H1 (cell line): Measurements from ENCODE around the gene LLGL2. TPM values are rescaled to one million over a fixed set of nuclear protein-coding genes. Genes with fewer than 3 reads are reported as not detected.

ENCODE experiments used
- CTCF ChIA-PET: fragments of 300-600 bp; sonication (Branson Sonifier 250); formaldehyde crosslinking; loops from one replicate; lab custom pipeline; 2021; ENCODE audit not compliant: partially characterized antibody; lab: Charles Lee
- POLR2A ChIA-PET: fragments of 300-600 bp; sonication (Branson Sonifier 250); formaldehyde crosslinking; loops from one replicate; lab custom pipeline; 2021; ENCODE audit warnings: inconsistent platforms; ENCODE audit not compliant: partially characterized antibody; lab: Charles Lee
- DNase-seq, 2 experiments: peaks; one replicate each; pipeline versions ENCODE4 v3.0.0 to v3.0.0-alpha.2; 2010 to 2022; ENCODE audit warnings: low spot score in 2 of 2, low read depth in 1 of 2, mixed read lengths in 1 of 2
- FAIRE-seq: peaks from 2 replicates; lab custom pipeline; 2011; peaks lifted over from hg19 to GRCh38; lab: Jason Lieb, UNC
- H2AFZ ChIP-seq: 2 replicates; pipeline ENCODE4 v1.8.1; 2012; ENCODE audit warnings: low read length, inconsistent platforms
- H2AK5ac ChIP-seq: 2 replicates; pipeline ENCODE4 v1.6.1; 2013; ENCODE audit warnings: low read depth, low read length
- H2BK120ac ChIP-seq: replicated peaks from 2 replicates; pipeline ENCODE3; 2013; ENCODE audit warnings: low read depth, low read length, inconsistent platforms
- H2BK12ac ChIP-seq: 2 replicates; pipeline ENCODE4 v1.6.1; 2013; ENCODE audit warnings: low read depth, low read length
- H2BK15ac ChIP-seq: 2 replicates; pipeline ENCODE4 v1.6.1; 2013; ENCODE audit warnings: low read length
- H2BK20ac ChIP-seq: 2 replicates; pipeline ENCODE4 v1.6.1; 2013; ENCODE audit warnings: low read length
- H2BK5ac ChIP-seq: 2 replicates; pipeline ENCODE4 v1.6.1; 2013; ENCODE audit warnings: low read depth, low read length
- H3K14ac ChIP-seq: 2 replicates; pipeline ENCODE4 v1.6.1; 2013; ENCODE audit warnings: inconsistent platforms; ENCODE audit not compliant: insufficient read length
- H3K18ac ChIP-seq: 2 replicates; pipeline ENCODE4 v1.6.1; 2013; ENCODE audit warnings: low read length; ENCODE audit errors: extremely low read depth
- H3K23ac ChIP-seq: 2 replicates; pipeline ENCODE4 v1.6.1; 2013; ENCODE audit warnings: inconsistent platforms; ENCODE audit not compliant: insufficient read length
- H3K23me2 ChIP-seq: 2 replicates; pipeline ENCODE4 v1.6.1; 2013; ENCODE audit warnings: low read depth, low read length
- H3K27ac ChIP-seq: 2 replicates; pipeline ENCODE4 v1.6.1; 2011; ENCODE audit warnings: low read depth, low read length, inconsistent platforms
- H3K27me3 ChIP-seq, 4 experiments: replicated peaks in 1 of 4; 1 replicate in 1 of 4; 2 replicates in 3 of 4; pipeline versions ENCODE4 v1.6.1 to v1.8.1; 2011 to 2013; ENCODE audit warnings: low read length in 3 of 4, mild to moderate bottlenecking in 3 of 4, inconsistent platforms in 2 of 4, mixed read lengths in 2 of 4, moderate library complexity in 1 of 4; ENCODE audit not compliant: control insufficient read depth in 3 of 4, insufficient read depth in 3 of 4; ENCODE audit errors: extremely low read depth in 1 of 4
- H3K36me3 ChIP-seq, 4 experiments: 2 replicates each; pipeline versions ENCODE4 v1.6.1 to v1.8.1; 2011 to 2013; ENCODE audit warnings: mild to moderate bottlenecking in 4 of 4, low read length in 3 of 4, moderate library complexity in 2 of 4, control low read depth in 1 of 4, inconsistent platforms in 1 of 4; ENCODE audit not compliant: insufficient read depth in 4 of 4, control insufficient read depth in 2 of 4
- H3K4ac ChIP-seq: replicated peaks from 2 replicates; pipeline ENCODE3; 2013; ENCODE audit warnings: low read length, low read depth, mixed read lengths, inconsistent platforms; ENCODE audit not compliant: insufficient read length
- H3K4me1 ChIP-seq, 4 experiments: replicated peaks in 1 of 4; 1 replicate in 1 of 4; 2 replicates in 3 of 4; pipeline versions ENCODE4 v1.6.1 to v1.8.1; 2011 to 2013; ENCODE audit warnings: low read length in 3 of 4, inconsistent platforms in 2 of 4, mixed read lengths in 1 of 4; ENCODE audit not compliant: insufficient read depth in 4 of 4, control insufficient read depth in 3 of 4
- H3K4me2 ChIP-seq, 2 experiments: 2 replicates each; pipeline versions ENCODE4 v1.6.1 to v1.8.1; 2011 to 2013; ENCODE audit warnings: low read depth in 2 of 2, low read length in 2 of 2, control low read depth in 1 of 2, inconsistent platforms in 1 of 2, mild to moderate bottlenecking in 1 of 2; ENCODE audit not compliant: insufficient read depth in 1 of 2
- H3K4me3 ChIP-seq, 4 experiments: fragments of 200-600, 300-600 bp in 1 of 4; sonication (generic), shearing (Covaris generic), sonication (Bioruptor Twin) in 1 of 4; 2 replicates each; pipeline versions ENCODE4 v1.5.1 to v1.8.1; 2011 to 2016; ENCODE audit warnings: low read length in 4 of 4, low read depth in 3 of 4, control low read depth in 2 of 4, inconsistent platforms in 2 of 4, mild to moderate bottlenecking in 2 of 4, mixed read lengths in 1 of 4, moderate library complexity in 1 of 4; ENCODE audit not compliant: insufficient read depth in 2 of 4; ENCODE audit errors: extremely low read depth in 1 of 4
- H3K56ac ChIP-seq: replicated peaks from 2 replicates; pipeline ENCODE3; 2013; ENCODE audit warnings: low read depth, mild to moderate bottlenecking, mixed read lengths, low read length, inconsistent platforms; ENCODE audit not compliant: insufficient read length
- H3K79me1 ChIP-seq: 2 replicates; pipeline ENCODE4 v1.6.1; 2013; ENCODE audit warnings: low read depth, low read length, control low read depth
- H3K79me2 ChIP-seq, 2 experiments: 2 replicates each; pipeline versions ENCODE4 v1.6.1 to v1.8.1; 2012 to 2013; ENCODE audit warnings: low read length in 2 of 2, mild to moderate bottlenecking in 2 of 2, inconsistent platforms in 1 of 2; ENCODE audit not compliant: insufficient read depth in 2 of 2, control insufficient read depth in 1 of 2
- H3K9ac ChIP-seq, 4 experiments: replicated peaks in 1 of 4; 1 replicate in 1 of 4; 2 replicates in 3 of 4; pipeline versions ENCODE4 v1.6.1 to v1.8.1; 2011 to 2013; ENCODE audit warnings: low read depth in 3 of 4, low read length in 3 of 4, control low read depth in 2 of 4, mild to moderate bottlenecking in 2 of 4, moderate library complexity in 2 of 4, inconsistent platforms in 1 of 4; ENCODE audit errors: extremely low read depth in 1 of 4
- H3K9me3 ChIP-seq, 2 experiments: 2 replicates each; pipeline versions ENCODE4 v1.6.1 to v1.8.1; 2012 to 2013; ENCODE audit warnings: mild to moderate bottlenecking in 2 of 2, moderate library complexity in 2 of 2, control low read depth in 1 of 2, inconsistent platforms in 1 of 2, low read depth in 1 of 2, low read length in 1 of 2, mixed read lengths in 1 of 2; ENCODE audit not compliant: insufficient read depth in 2 of 2
- H4K20me1 ChIP-seq, 2 experiments: replicated peaks in 1 of 2; 2 replicates each; pipeline versions ENCODE3 to v1.8.1; 2011 to 2013; ENCODE audit warnings: inconsistent platforms in 2 of 2, low read length in 2 of 2, mild to moderate bottlenecking in 1 of 2; ENCODE audit not compliant: insufficient read depth in 2 of 2, control insufficient read depth in 1 of 2
- H4K5ac ChIP-seq: 2 replicates; pipeline ENCODE4 v1.6.1; 2013; ENCODE audit warnings: low read length, low read depth, mixed read lengths, inconsistent platforms; ENCODE audit not compliant: insufficient read length
- H4K8ac ChIP-seq: 2 replicates; pipeline ENCODE4 v1.8.0; 2013; ENCODE audit warnings: mild to moderate bottlenecking, moderate library complexity, low read length, inconsistent platforms; ENCODE audit not compliant: insufficient read depth; ENCODE audit errors: extremely low read depth
- H4K91ac ChIP-seq: replicated peaks from 2 replicates; pipeline ENCODE3; 2013; ENCODE audit warnings: low read length, mixed read lengths, inconsistent platforms; ENCODE audit not compliant: insufficient read length
- ASH2L ChIP-seq: fragments of 200-600, 300-600 bp; sonication (generic); IDR thresholded peaks from one replicate; pipeline ENCODE4 v1.7.1; 2017; ENCODE audit warnings: low read length
- CBX5 ChIP-seq: fragments of 300-800, 300-1000 bp; sonication (generic); IDR thresholded peaks from 2 replicates; pipeline ENCODE4 v1.7.1; 2016; ENCODE audit warnings: antibody characterized with exemption, low read length, low read depth
- CHD2 ChIP-seq: IDR thresholded peaks from 2 replicates; pipeline ENCODE4 v1.6.1; 2012; ENCODE audit warnings: low read length, improper control_type of control experiment
- EGR1 ChIP-seq: IDR thresholded peaks from 2 replicates; pipeline ENCODE4 v1.6.1; 2011; ENCODE audit warnings: low read depth, low read length, borderline replicate concordance
- FOSL1 ChIP-seq: IDR thresholded peaks from 2 replicates; pipeline ENCODE4 v1.6.1; 2011; ENCODE audit warnings: mild to moderate bottlenecking, low read depth, low read length, moderate library complexity; ENCODE audit not compliant: insufficient read depth
- NRF1 ChIP-seq: IDR thresholded peaks from 2 replicates; pipeline ENCODE4 v1.6.1; 2011; ENCODE audit warnings: mild to moderate bottlenecking, low read depth, low read length, improper control_type of control experiment
- WGBS, 2 experiments: shearing (Covaris generic) in 1 of 2; methylation state at CpG; one replicate each; pipeline versions ENCODE4 v1.1.6 to v1.1.7; 2013 to 2015; ENCODE audit warnings: low lambda C conversion rate in 2 of 2, mixed read lengths in 2 of 2, inconsistent platforms in 1 of 2, low coverage in 1 of 2, missing lambda C conversion rate in 1 of 2; ENCODE audit not compliant: insufficient replicate concordance in 2 of 2, insufficient coverage in 1 of 2, insufficient read length in 1 of 2; ENCODE audit errors: extremely low coverage in 1 of 2, missing lambda C conversion rate in 1 of 2; 5-methylcytosine and 5-hydroxymethylcytosine counted together
- polyA plus RNA-seq, 7 experiments: library from polyadenylated mRNA; depleted of rRNA in 3 of 7; stranded (reverse) in 5 of 7; unstranded in 2 of 7; fragments of >200 nt in 5 of 7; fragments of 200-250 nt in 2 of 7; gene quantifications; 1 replicate in 5 of 7; 2 replicates in 1 of 7; 4 replicates in 1 of 7; pipeline versions ENCODE4 v1.2.1 to v1.2.3, GENCODE V29; 2011 to 2013; ENCODE audit warnings: missing spikeins in 2 of 7, mixed read lengths in 2 of 7
- total RNA-seq: library from RNA; stranded (reverse); fragmentation: NEBNext Ultra II Directional; extraction: Animal tissue kit (Norgen Biotek cat#: 25700); gene quantifications from 2 replicates; pipeline ENCODE4 v1.2.1, GENCODE V29; 2021
- TF ChIP-seq, protein P1 (sequence below): IDR thresholded peaks from 2 replicates; pipeline ENCODE4 v1.6.1; 2012; ENCODE audit warnings: low read length, inconsistent platforms

The LLGL2 gene
- total and polyA plus RNA-seq, 2 of the 8 experiments (the other 6 are each of a cell fraction or from before 2014, with no cell fraction given): 64.5 to 77.1 TPM

- Histone ChIP-seq H3K4me1 (peaks cover 0 to 12% (median 5%) of the 10 kb centered on the region in 4 experiments; a peak in 5 of 7 replicates), H3K23ac (no peak overlapping the region), H2BK12ac (no peak overlapping the region), H4K5ac (no peak overlapping the region), H3K4me2 (no peak overlapping the region), H2BK15ac (no peak overlapping the region), H3K4me3 (no peak overlapping the region), H3K79me2 (peaks cover 0 to 7% of the 10 kb centered on the region in 2 experiments; a peak in 1 of 4 replicates), H3K9me3 (no peaks in the 10 kb centered on the region), H2BK5ac (no peak overlapping the region), H3K18ac (no peak overlapping the region), H2BK20ac (no peak overlapping the region), H2BK120ac (no peak overlapping the region), H4K91ac (no peak overlapping the region), H3K79me1 (peaks cover 2% of the 10 kb centered on the region), H3K56ac (no peak overlapping the region), H3K9ac (no peak overlapping the region), H3K36me3 (no peaks in the 10 kb centered on the region), H2AK5ac (no peak overlapping the region), H3K27me3 (no peaks in the 10 kb centered on the region; a peak in 1 of 7 replicates), H3K27ac (no peak overlapping the region), H2AFZ (no peak overlapping the region), H3K4ac (no peak overlapping the region), H3K14ac (no peak overlapping the region), H3K23me2 (peaks cover 6% of the 10 kb centered on the region; the same call in 1 of the 2 replicates), H4K8ac (peak overlapping the region; percentile 28; the same call in 1 of the 2 replicates), H4K20me1 (peaks cover 8 to 12% of the 10 kb centered on the region in 2 experiments)
- FAIRE-seq: no peak
- CTCF ChIA-PET: interaction anchor here (0.9 to 1.9 kb wide), 11 partner anchors 11 to 291 kb away, joined by 3 to 7 read pairs (median 4); no protein-coding TSS in a partner anchor
- WGBS, 2 experiments: 87% methylated on average over 18 of the region's 19 CpGs; no CpG with 5 or more reads in 1 of the 2 experiments
- no peak for DNase-seq
- TF ChIP-seq FOSL1 (no peak), NRF1 (no peak), CHD2 (no peak), ASH2L (no peak), CBX5 (no peak), EGR1 (no peak)
- TF ChIP-seq, protein P1, sequence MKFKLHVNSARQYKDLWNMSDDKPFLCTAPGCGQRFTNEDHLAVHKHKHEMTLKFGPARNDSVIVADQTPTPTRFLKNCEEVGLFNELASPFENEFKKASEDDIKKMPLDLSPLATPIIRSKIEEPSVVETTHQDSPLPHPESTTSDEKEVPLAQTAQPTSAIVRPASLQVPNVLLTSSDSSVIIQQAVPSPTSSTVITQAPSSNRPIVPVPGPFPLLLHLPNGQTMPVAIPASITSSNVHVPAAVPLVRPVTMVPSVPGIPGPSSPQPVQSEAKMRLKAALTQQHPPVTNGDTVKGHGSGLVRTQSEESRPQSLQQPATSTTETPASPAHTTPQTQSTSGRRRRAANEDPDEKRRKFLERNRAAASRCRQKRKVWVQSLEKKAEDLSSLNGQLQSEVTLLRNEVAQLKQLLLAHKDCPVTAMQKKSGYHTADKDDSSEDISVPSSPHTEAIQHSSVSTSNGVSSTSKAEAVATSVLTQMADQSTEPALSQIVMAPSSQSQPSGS: no peak
- POLR2A ChIA-PET: interaction anchor here (0.6 to 3.6 kb wide), 5 partner anchors 11 to 75 kb away, joined by 3 to 12 read pairs (median 3); partner anchors contain the start of gene TMEM94
Observed at GRCh38 chr17:75530837-75531720, 5.6 kb downstream of the LLGL2 start.
